K562 (cell line): ENCODE measurements around the gene PLCB4. TPM values are rescaled to one million over a fixed set of nuclear protein-coding genes. Genes with fewer than 3 reads are reported as not detected.

Source experiments
- ATAC-seq: fragments of 200-7000 bp; cut with Tn5 transposase; 3 replicates; pipeline ENCODE4 v1.9.1; 2020; ENCODE audit warnings: moderate library complexity
- BruUV-seq: library from RNA; stranded (reverse); fragments of 400-500 nt; replicated peaks from 2 replicates; lab custom pipeline; 2021; lab: Mats Ljungman, UMichigan
- CTCF ChIA-PET: fragments of 300-600 bp; formaldehyde crosslinking; extraction: SDS; loops from one replicate; lab custom pipeline; 2021; ENCODE audit warnings: low intra/inter-chr PET ratio; lab: Yijun Ruan, JAX
- POLR2A ChIA-PET: fragments of 300-600, 350-650 bp; sonication (Branson Sonifier 250); formaldehyde crosslinking; extraction: SDS; loops from one replicate; lab custom pipeline; 2021; ENCODE audit warnings: antibody characterized with exemption, inconsistent platforms; lab: Yijun Ruan, JAX
- DNase-seq, 4 experiments: peaks; one replicate each; pipeline versions ENCODE4 v3.0.0 to v3.0.0-alpha.2; 2011 to 2018; ENCODE audit warnings: low spot score in 3 of 4, mixed read lengths in 3 of 4; ENCODE audit errors: extremely low read depth in 1 of 4
- FAIRE-seq: peaks from 2 replicates; lab custom pipeline; 2011; peaks lifted over from hg19 to GRCh38; lab: Jason Lieb, UNC
- H2AFZ ChIP-seq: 2 replicates; pipeline ENCODE4 v1.6.0; 2011; ENCODE audit warnings: low read depth, low read length, control low read depth, inconsistent platforms
- H3K27ac ChIP-seq: fragments of 200-600 bp; 3 replicates; pipeline ENCODE4 v1.8.0; 2011; ENCODE audit warnings: low read depth, mild to moderate bottlenecking, control low read depth, inconsistent platforms, low read length, moderate library complexity, mixed read lengths; ENCODE audit errors: extremely low read depth
- H3K27me3 ChIP-seq, 2 experiments: fragments of 300-600 bp in 1 of 2; 2 replicates in 1 of 2; 3 replicates in 1 of 2; pipeline versions ENCODE4 v1.6.0 to v1.8.0; 2011; ENCODE audit warnings: inconsistent platforms in 2 of 2, low read length in 2 of 2, mild to moderate bottlenecking in 1 of 2, mixed read lengths in 1 of 2, moderate library complexity in 1 of 2; ENCODE audit not compliant: control insufficient read depth in 2 of 2, insufficient read depth in 2 of 2
- H3K36me3 ChIP-seq: fragments of 300-600 bp; 3 replicates; pipeline ENCODE4 v1.8.0; 2011; ENCODE audit warnings: mild to moderate bottlenecking, low read length, inconsistent platforms; ENCODE audit not compliant: control insufficient read depth, insufficient read depth
- H3K4me1 ChIP-seq, 2 experiments: fragments of 200-600 bp in 1 of 2; replicated peaks in 1 of 2; 2 replicates in 1 of 2; 3 replicates in 1 of 2; pipeline versions ENCODE4 v1.5.1 to v1.8.0; 2011; ENCODE audit warnings: inconsistent platforms in 2 of 2, low read length in 2 of 2, mild to moderate bottlenecking in 1 of 2, mixed read lengths in 1 of 2, moderate library complexity in 1 of 2; ENCODE audit not compliant: control insufficient read depth in 2 of 2, insufficient read depth in 2 of 2
- H3K4me2 ChIP-seq: 2 replicates; pipeline ENCODE4 v1.6.1; 2011; ENCODE audit warnings: low read length, control low read depth, inconsistent platforms, mixed read lengths; ENCODE audit not compliant: insufficient read depth
- H3K4me3 ChIP-seq: fragments of 200-600 bp; sonication (generic), shearing (Covaris generic); 2 replicates; pipeline ENCODE4 v1.5.1; 2016; ENCODE audit warnings: control low read depth, inconsistent platforms
- H3K79me2 ChIP-seq: fragments of 200-600 bp; 3 replicates; pipeline ENCODE4 v1.8.0; 2011; ENCODE audit warnings: low read length, inconsistent platforms; ENCODE audit not compliant: control insufficient read depth, insufficient read depth
- H3K9ac ChIP-seq, 2 experiments: 2 replicates each; pipeline versions ENCODE4 v1.6.0 to v1.6.1; 2011; ENCODE audit warnings: low read depth in 2 of 2, low read length in 2 of 2, control low read depth in 1 of 2, inconsistent platforms in 1 of 2, mild to moderate bottlenecking in 1 of 2, mixed read lengths in 1 of 2; ENCODE audit not compliant: insufficient read depth in 1 of 2
- H3K9me1 ChIP-seq: one replicate; pipeline ENCODE4 v1.6.0; 2011; ENCODE audit warnings: inconsistent platforms, mild to moderate bottlenecking, low read length, moderate library complexity; ENCODE audit not compliant: control insufficient read depth, insufficient read depth
- H3K9me3 ChIP-seq: replicated peaks from 2 replicates; pipeline ENCODE4 v1.5.1; 2011; ENCODE audit warnings: low read depth, low read length, inconsistent platforms; ENCODE audit not compliant: control insufficient read depth, insufficient read depth
- H4K20me1 ChIP-seq: replicated peaks from 2 replicates; pipeline ENCODE4 v1.6.1; 2011; ENCODE audit warnings: low read length, inconsistent platforms, mixed read lengths; ENCODE audit not compliant: control insufficient read depth, insufficient read depth
- CHD2 ChIP-seq: IDR thresholded peaks from 2 replicates; pipeline ENCODE4 v1.6.1; 2011; ENCODE audit warnings: low read depth, low read length
- GABPB1 ChIP-seq: sonication (generic); formaldehyde crosslinking; IDR thresholded peaks from 2 replicates; pipeline ENCODE4 v1.8.0; 2022; ENCODE audit warnings: mild to moderate bottlenecking, missing genetic modification reagents
- NCOA1 ChIP-seq: fragments of 450-650 bp; IDR thresholded peaks from 2 replicates; pipeline ENCODE4 v1.6.1; 2016; ENCODE audit warnings: low read depth
- NFIX ChIP-seq: fragments of 250-450 bp; sonication (Bioruptor Pico); IDR thresholded peaks from 2 replicates; pipeline ENCODE4 v1.4.0; 2020; ENCODE audit warnings: low read depth, mild to moderate bottlenecking, moderate library complexity
- NR1H2 ChIP-seq: sonication (generic); formaldehyde crosslinking; IDR thresholded peaks from 2 replicates; pipeline ENCODE4 v1.4.0; 2020; ENCODE audit warnings: mild to moderate bottlenecking, missing genetic modification reagents
- PCBP2 ChIP-seq: fragments of 200-400 bp; formaldehyde crosslinking; IDR thresholded peaks from 2 replicates; pipeline ENCODE4 v1.6.1; 2018; ENCODE audit warnings: low read length, low read depth, mild to moderate bottlenecking, moderate library complexity; ENCODE audit not compliant: poor library complexity, severe bottlenecking
- SETDB1 ChIP-seq: IDR thresholded peaks from one replicate; pipeline ENCODE4 v1.6.1; 2012; ENCODE audit warnings: low read length, control low read depth, inconsistent platforms
- ZBTB7A ChIP-seq: IDR thresholded peaks from 2 replicates; pipeline ENCODE4 v1.6.1; 2011; ENCODE audit warnings: low read depth, mild to moderate bottlenecking, low read length, moderate library complexity, borderline replicate concordance; ENCODE audit not compliant: control insufficient read depth
- ZFP36 ChIP-seq: fragments of 150-350 bp; IDR thresholded peaks from 2 replicates; pipeline ENCODE4 v1.6.1; 2018; ENCODE audit warnings: low read length, low read depth; ENCODE audit not compliant: partially characterized antibody
- ZNF668 ChIP-seq: fragments of 250-450 bp; sonication (Bioruptor Pico); IDR thresholded peaks from 2 replicates; pipeline ENCODE4 v1.8.0; 2022; ENCODE audit warnings: mild to moderate bottlenecking, inconsistent platforms
- WGBS: fragments of 100-300 bp; shearing (Covaris generic); methylation state at CpG from one replicate; pipeline ENCODE4 v1.1.6; 2016; ENCODE audit warnings: low coverage, mixed read lengths; ENCODE audit not compliant: insufficient coverage; ENCODE audit errors: missing lambda C conversion rate; 5-methylcytosine and 5-hydroxymethylcytosine counted together
- in situ Hi-C: fragments of 300-500 bp; cut with MboI; formaldehyde crosslinking; loops from 4 replicates; pipeline ENCODE4 v1.15.0; 2018; ENCODE audit warnings: inconsistent platforms, mixed read lengths
- intact Hi-C: fragments of 100-400 bp; cut with micrococcal nuclease; formaldehyde crosslinking; loops from 2 replicates; pipeline ENCODE4 v1.14.2; 2022
- polyA plus RNA-seq, 8 experiments: library from polyadenylated mRNA; depleted of rRNA in 4 of 8; stranded (reverse) in 5 of 8; unstranded in 3 of 8; fragments of >200 nt; fragmentation: Nextera tagmentation in 2 of 8; fragmentation: Illumina TruSeq in 1 of 8; extraction: Ambion mirVana in 2 of 8; extraction: Trizol in 1 of 8; gene quantifications; 2 replicates each; pipeline versions ENCODE4 v1.2.1 to v1.2.3, GENCODE V29; 2011 to 2014; ENCODE audit warnings: inconsistent platforms in 1 of 8, missing spikeins in 1 of 8
- total RNA-seq, 7 experiments: library from RNA; depleted of rRNA in 6 of 7; stranded (reverse); fragments of >200 nt in 6 of 7; fragmentation: Illumina TruSeq in 2 of 7; extraction: Trizol in 2 of 7; gene quantifications; 2 replicates each; pipeline versions ENCODE4 v1.2.1 to v1.2.3, GENCODE V29; 2011 to 2021; ENCODE audit warnings: low replicate concordance in 1 of 7
- TF ChIP-seq, protein P1 (sequence below): fragments of 450-650 bp; formaldehyde crosslinking; IDR thresholded peaks from 2 replicates; pipeline ENCODE4 v1.4.0; 2022; ENCODE audit warnings: mild to moderate bottlenecking, moderate library complexity
- TF ChIP-seq, protein P2 (sequence below): fragments of 450-650 bp; IDR thresholded peaks from 2 replicates; pipeline ENCODE4 v1.7.0; 2016; ENCODE audit warnings: borderline replicate concordance
- TF ChIP-seq, protein P3 (sequence below), 2 experiments: fragments of 450-650 bp; IDR thresholded peaks; 2 replicates each; pipeline ENCODE4 v1.6.1; 2016
- TF ChIP-seq, protein P4 (sequence below): fragments of 200-400 bp; formaldehyde crosslinking; IDR thresholded peaks from 2 replicates; pipeline ENCODE4 v1.6.1; 2017; ENCODE audit warnings: mild to moderate bottlenecking, low read depth, low read length, moderate library complexity

Gene PLCB4
- total and polyA plus RNA-seq, 9 of the 15 experiments (the other 6 are each of a cell fraction or from before 2014, with no cell fraction given): 0.20 to 2.9 (median 0.52) TPM

DNA sequence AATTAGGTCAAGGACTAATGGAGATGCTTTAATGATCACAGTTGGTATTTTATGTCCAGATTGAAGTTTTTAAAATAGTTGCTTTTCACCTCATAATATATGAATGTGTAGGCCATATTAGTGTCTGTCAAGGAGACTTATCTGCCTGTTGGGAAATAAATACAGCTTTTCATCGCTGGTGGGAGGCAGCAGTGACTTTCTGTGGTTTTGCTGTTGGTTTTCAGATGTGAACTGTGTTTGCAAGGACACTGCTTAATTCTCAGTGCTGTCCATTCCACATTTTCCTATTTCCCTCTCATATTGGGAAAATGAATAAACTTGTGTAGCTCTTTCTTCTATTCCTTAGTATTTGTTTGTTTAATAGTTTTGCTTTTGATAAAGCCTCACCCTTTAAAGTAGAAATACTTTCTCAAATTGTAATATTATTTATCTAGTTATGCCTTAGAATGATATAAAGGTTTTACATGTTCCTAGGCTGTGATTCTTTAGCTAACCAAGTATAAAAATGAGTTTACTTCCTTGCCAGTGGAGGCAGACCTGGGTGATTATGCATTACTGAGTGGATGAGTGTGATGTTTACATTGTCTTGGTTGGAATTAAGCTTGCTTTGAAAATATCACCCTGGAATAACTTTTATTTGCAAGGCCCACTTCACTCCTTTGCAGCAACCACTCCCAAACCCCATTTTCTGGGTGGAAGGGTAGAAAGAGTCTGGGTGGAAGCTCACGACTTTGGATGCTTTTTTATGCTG, 3.3 kb downstream of the PLCB4 start (continued):
- TF ChIP-seq, protein P1, sequence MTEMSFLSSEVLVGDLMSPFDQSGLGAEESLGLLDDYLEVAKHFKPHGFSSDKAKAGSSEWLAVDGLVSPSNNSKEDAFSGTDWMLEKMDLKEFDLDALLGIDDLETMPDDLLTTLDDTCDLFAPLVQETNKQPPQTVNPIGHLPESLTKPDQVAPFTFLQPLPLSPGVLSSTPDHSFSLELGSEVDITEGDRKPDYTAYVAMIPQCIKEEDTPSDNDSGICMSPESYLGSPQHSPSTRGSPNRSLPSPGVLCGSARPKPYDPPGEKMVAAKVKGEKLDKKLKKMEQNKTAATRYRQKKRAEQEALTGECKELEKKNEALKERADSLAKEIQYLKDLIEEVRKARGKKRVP (CRISPR knock-in tag): no peak
- TF ChIP-seq SETDB1 (no peak), NCOA1 (no peak), ZBTB7A (no peak), ZNF668 (CRISPR knock-in tag) (no peak)
- TF ChIP-seq, protein P2, sequence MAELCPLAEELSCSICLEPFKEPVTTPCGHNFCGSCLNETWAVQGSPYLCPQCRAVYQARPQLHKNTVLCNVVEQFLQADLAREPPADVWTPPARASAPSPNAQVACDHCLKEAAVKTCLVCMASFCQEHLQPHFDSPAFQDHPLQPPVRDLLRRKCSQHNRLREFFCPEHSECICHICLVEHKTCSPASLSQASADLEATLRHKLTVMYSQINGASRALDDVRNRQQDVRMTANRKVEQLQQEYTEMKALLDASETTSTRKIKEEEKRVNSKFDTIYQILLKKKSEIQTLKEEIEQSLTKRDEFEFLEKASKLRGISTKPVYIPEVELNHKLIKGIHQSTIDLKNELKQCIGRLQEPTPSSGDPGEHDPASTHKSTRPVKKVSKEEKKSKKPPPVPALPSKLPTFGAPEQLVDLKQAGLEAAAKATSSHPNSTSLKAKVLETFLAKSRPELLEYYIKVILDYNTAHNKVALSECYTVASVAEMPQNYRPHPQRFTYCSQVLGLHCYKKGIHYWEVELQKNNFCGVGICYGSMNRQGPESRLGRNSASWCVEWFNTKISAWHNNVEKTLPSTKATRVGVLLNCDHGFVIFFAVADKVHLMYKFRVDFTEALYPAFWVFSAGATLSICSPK: no peak

DNA sequence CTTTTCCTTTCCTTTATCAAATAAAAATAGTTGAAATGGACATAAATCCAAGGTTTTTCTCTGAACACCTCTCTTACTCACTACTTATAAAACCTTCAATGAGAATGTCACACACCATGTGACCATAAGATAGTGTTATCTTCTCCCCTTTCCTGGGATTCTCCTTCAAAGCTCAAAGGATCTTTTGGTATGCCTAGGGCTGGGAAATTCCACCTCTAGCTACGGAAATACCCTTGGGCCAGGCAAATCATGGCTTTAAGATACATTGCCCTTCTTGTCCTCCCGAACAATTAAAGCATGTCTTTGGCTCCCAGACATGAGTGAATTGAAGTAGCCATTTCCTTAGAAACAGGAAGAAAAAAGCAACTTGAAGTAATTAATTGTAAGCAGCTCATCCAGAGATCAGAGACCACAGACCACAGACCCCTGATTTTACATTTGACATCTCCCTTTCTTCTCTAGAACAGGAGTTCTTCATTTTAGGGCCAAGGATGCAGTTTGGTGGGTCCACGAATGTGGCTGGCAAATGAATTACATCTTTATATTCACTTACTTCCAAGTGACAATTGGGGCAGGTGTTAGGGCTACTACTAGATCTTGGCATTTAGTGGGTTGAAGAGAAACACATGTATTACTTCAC, 4.1 kb downstream of the PLCB4 start:
- CTCF ChIA-PET: no interaction called here
- Histone ChIP-seq H3K9me1 (no peaks in the 10 kb centered on the region), H3K9me3 (no peaks in the 10 kb centered on the region), H3K4me1 (peaks cover 0 to 12% of the 10 kb centered on the region in 2 experiments; a peak in 4 of 5 replicates), H3K36me3 (no peaks in the 10 kb centered on the region), H2AFZ (no peak overlapping the region), H3K27ac (no peak overlapping the region), H3K27me3 (no peaks in the 10 kb centered on the region), H3K79me2 (no peaks in the 10 kb centered on the region), H4K20me1 (no peaks in the 10 kb centered on the region), H3K4me2 (no peak overlapping the region), H3K4me3 (no peak overlapping the region), H3K9ac (no peak overlapping the region)
- no TSS peak for BruUV-seq
- in situ Hi-C loops (no loop called here), intact Hi-C loops (loop anchor here (5.0 kb wide), 1 partner anchor 99 kb away; no protein-coding TSS in a partner anchor)
- 11% methylated on average over 3 of the region's 3 CpGs for WGBS
- FAIRE-seq (no peak), ATAC-seq (no peak), DNase-seq (no peak)
- POLR2A ChIA-PET: no interaction called here
- no peak for TF ChIP-seq NFIX (CRISPR knock-in tag)
- TF ChIP-seq PCBP2: no peak
- no peak for TF ChIP-seq ZFP36
- TF ChIP-seq, protein P3, sequence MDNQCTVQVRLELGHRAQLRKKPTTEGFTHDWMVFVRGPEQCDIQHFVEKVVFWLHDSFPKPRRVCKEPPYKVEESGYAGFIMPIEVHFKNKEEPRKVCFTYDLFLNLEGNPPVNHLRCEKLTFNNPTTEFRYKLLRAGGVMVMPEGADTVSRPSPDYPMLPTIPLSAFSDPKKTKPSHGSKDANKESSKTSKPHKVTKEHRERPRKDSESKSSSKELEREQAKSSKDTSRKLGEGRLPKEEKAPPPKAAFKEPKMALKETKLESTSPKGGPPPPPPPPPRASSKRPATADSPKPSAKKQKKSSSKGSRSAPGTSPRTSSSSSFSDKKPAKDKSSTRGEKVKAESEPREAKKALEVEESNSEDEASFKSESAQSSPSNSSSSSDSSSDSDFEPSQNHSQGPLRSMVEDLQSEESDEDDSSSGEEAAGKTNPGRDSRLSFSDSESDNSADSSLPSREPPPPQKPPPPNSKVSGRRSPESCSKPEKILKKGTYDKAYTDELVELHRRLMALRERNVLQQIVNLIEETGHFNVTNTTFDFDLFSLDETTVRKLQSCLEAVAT (IDR thresholded peaks at IDR 0.05): no peak
- TF ChIP-seq, protein P4, sequence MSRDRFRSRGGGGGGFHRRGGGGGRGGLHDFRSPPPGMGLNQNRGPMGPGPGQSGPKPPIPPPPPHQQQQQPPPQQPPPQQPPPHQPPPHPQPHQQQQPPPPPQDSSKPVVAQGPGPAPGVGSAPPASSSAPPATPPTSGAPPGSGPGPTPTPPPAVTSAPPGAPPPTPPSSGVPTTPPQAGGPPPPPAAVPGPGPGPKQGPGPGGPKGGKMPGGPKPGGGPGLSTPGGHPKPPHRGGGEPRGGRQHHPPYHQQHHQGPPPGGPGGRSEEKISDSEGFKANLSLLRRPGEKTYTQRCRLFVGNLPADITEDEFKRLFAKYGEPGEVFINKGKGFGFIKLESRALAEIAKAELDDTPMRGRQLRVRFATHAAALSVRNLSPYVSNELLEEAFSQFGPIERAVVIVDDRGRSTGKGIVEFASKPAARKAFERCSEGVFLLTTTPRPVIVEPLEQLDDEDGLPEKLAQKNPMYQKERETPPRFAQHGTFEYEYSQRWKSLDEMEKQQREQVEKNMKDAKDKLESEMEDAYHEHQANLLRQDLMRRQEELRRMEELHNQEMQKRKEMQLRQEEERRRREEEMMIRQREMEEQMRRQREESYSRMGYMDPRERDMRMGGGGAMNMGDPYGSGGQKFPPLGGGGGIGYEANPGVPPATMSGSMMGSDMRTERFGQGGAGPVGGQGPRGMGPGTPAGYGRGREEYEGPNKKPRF: no peak
- TF ChIP-seq CHD2: no peak
- TF ChIP-seq GABPB1 (CRISPR knock-in tag): no peak
- no peak for TF ChIP-seq NR1H2
